Activated T-helper 9 cell treated with anti-CD3 and anti-CD28 coated beads, Interleukin-2, amount 50 U/mL, for 16 hours (primary cell): ENCODE measurements around the gene CD276.
"Not testable (repeated sequence)": the region's sequence is repeated elsewhere in the genome, so short reads cannot be mapped to it uniquely, and the experiment has no call there.

Experiments
- DNase-seq: peaks from one replicate; pipeline ENCODE4 v3.0.0-alpha.2; 2020; ENCODE audit warnings: low read depth

Gene CD276

GRCh38 chr15:73684581-73685455 is 635 bp downstream of the CD276 start:
- no peak for DNase-seq

GRCh38 chr15:73685981-73686380 is 1.8 kb downstream of the CD276 start:
- DNase-seq: no peak

- DNase-seq: no peak
These were observed 2.6 kb downstream of the CD276 start for GRCh38 chr15:73686781-73687256.

GRCh38 chr15:73687351-73687750 is 3.2 kb downstream of the CD276 start:
- no peak for DNase-seq

GRCh38 chr15:73688455-73688854 is 4.3 kb downstream of the CD276 start:
- DNase-seq: no peak

- no peak for DNase-seq
These were observed 7.2 kb downstream of the CD276 start for GRCh38 chr15:73691396-73691795.

GRCh38 chr15:73694419-73694818 is 10.2 kb downstream of the CD276 start:
- no peak for DNase-seq

- no peak for DNase-seq
These were observed 11.8 kb downstream of the CD276 start for GRCh38 chr15:73695773-73696640.

- DNase-seq: no peak
These were observed 12.4 kb downstream of the CD276 start for GRCh38 chr15:73696641-73697001.

- peak; percentile 59 for DNase-seq
These were observed 12.9 kb downstream of the CD276 start for GRCh38 chr15:73697033-73697467.

- DNase-seq: no peak
These were observed 15.3 kb downstream of the CD276 start for GRCh38 chr15:73699249-73700040.

GRCh38 chr15:73700041-73700842 is 16.1 kb downstream of the CD276 start:
- DNase-seq: peak; percentile 61

GRCh38 chr15:73702311-73703239 is 18.4 kb downstream of the CD276 start:
- DNase-seq: not testable (repeated sequence)

- not testable (repeated sequence) for DNase-seq
These were observed 19.4 kb downstream of the CD276 start for GRCh38 chr15:73703601-73704000.

GRCh38 chr15:73704142-73704868 is 20.1 kb downstream of the CD276 start:
- not testable (repeated sequence) for DNase-seq

- peak; percentile 45 for DNase-seq
These were observed 20.9 kb downstream of the CD276 start for GRCh38 chr15:73704869-73705645.

- DNase-seq: no peak
These were observed 24.5 kb downstream of the CD276 start for GRCh38 chr15:73708691-73709090.

GRCh38 chr15:73709241-73709640 is 25.1 kb downstream of the CD276 start:
- no peak for DNase-seq
